Fibroblast of skin of left quadriceps (primary cell): ENCODE measurements around the gene OR2G6.
"Not testable (repeated sequence)": the region's sequence is repeated elsewhere in the genome, so short reads cannot be mapped to it uniquely, and the experiment has no call there.

ENCODE experiments used
- DNase-seq, 2 experiments: peaks; one replicate each; pipeline ENCODE4 v3.0.0-alpha.2; 2013; ENCODE audit warnings: low read depth in 2 of 2

Gene OR2G6

DNA sequence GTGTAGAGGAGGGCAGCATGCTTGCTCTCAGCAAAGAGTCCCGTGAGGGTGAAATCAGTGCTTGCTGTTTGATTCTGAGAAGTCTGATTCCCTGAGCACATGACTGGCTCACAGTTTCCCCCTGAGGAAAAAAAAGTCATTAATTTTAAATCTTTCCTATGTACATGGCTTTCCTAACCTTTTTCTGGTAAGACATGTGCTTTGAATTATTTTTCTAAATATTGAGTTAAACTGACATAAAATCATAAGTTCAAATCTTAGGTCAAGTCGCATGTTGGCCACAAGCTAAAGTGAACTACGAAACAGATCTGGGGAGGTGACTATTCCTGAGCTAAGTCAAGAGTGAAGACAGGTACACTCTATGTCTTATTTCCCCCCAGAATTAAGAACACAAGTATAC, 66.8 kb downstream of the OR2G6 start, which contains the start of gene OR2T34:
OR2T34 (minus strand) TSS at position 101 of the 400 bp plus-strand sequence; CDS start at position 101, 0 bp downstream.
- DNase-seq = not testable (repeated sequence)

- DNase-seq = no peak
Observed at GRCh38 chr1:248576260-248576980, 68.5 kb downstream of the OR2G6 start.
